Spleen (tissue), 7 donors: Measurements from ENCODE around the gene BRAF.

Source experiments
- POLR2A ChIP-seq, 3 donors: fragments of 450-650 bp; IDR thresholded peaks; one replicate each; pipeline ENCODE4 v1.5.1; 2017; ENCODE audit warnings: antibody characterized with exemption in 3 of 3, mild to moderate bottlenecking in 1 of 3
- POLR2AphosphoS5 ChIP-seq, 3 donors: sonication (generic); formaldehyde crosslinking; IDR thresholded peaks; one replicate each; pipeline ENCODE4 v1.5.1; 2017; ENCODE audit warnings: antibody characterized with exemption in 3 of 3
- TF ChIP-seq, protein P1 (sequence below), 11 experiments: fragments of 200-600 bp in 7 of 11; fragments of 450-650 bp in 4 of 11; sonication (generic) in 4 of 11; IDR thresholded peaks in 8 of 11; conservative IDR thresholded peaks in 3 of 11; 1 replicate in 7 of 11; 2 replicates in 4 of 11; pipeline versions ENCODE4 v1.4.0 to v1.8.0; 2016 to 2021; ENCODE audit warnings: antibody characterized with exemption in 11 of 11, inconsistent platforms in 4 of 11, mild to moderate bottlenecking in 1 of 11
- donor health status: DM: no; HTN: no; CAD: no; lungs with moderate emphysema.
- donor health status: DM: no; HTN: no; CAD: no.
- donor health status: DM: no; HTN: no; CAD: no.

- TF ChIP-seq, protein P1, sequence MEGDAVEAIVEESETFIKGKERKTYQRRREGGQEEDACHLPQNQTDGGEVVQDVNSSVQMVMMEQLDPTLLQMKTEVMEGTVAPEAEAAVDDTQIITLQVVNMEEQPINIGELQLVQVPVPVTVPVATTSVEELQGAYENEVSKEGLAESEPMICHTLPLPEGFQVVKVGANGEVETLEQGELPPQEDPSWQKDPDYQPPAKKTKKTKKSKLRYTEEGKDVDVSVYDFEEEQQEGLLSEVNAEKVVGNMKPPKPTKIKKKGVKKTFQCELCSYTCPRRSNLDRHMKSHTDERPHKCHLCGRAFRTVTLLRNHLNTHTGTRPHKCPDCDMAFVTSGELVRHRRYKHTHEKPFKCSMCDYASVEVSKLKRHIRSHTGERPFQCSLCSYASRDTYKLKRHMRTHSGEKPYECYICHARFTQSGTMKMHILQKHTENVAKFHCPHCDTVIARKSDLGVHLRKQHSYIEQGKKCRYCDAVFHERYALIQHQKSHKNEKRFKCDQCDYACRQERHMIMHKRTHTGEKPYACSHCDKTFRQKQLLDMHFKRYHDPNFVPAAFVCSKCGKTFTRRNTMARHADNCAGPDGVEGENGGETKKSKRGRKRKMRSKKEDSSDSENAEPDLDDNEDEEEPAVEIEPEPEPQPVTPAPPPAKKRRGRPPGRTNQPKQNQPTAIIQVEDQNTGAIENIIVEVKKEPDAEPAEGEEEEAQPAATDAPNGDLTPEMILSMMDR (IDR thresholded peaks at IDR 0.05 in 8 of 11, conservative IDR thresholded peaks at IDR 0.05 in 3 of 11), result no peak
- TF ChIP-seq POLR2A (IDR thresholded peaks at IDR 0.05), result no peak
- no peak for TF ChIP-seq POLR2AphosphoS5 (IDR thresholded peaks at IDR 0.05)
These were observed 146.2 kb downstream of the BRAF start for GRCh38 chr7:140778568-140778967.
